Measurements from ENCODE around the gene TAS1R1.
"Not testable (repeated sequence)": the region's sequence is repeated elsewhere in the genome, so short reads cannot be mapped to it uniquely, and the experiment has no call there.

Gene TAS1R1

DNA sequence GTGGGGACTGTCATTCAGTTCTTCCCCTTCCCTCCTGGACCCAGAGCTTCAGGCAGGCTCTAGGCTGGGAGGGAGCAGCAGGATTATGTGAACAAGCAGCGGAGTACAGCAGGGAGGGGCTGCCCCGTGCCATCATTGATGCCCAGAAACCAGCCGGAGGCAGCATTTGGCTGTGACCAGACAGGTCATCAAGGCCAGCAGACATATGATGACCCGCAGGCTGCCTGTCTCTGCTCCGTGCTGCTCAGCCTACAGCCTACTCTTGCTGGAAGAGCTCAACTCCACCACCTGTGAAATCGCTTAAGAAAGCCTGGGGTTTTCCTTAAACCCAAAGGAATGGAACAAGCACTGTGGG, 42.6 kb downstream of the TAS1R1 start:
- TF ChIP-seq CTCF (IDR thresholded peaks at IDR 0.05; ENCODE audit: low read depth, low read length, poor library complexity, severe bottlenecking) = no peak
- TF ChIP-seq EZH2phosphoT487 (IDR thresholded peaks at IDR 0.05; ENCODE audit: borderline replicate concordance, low read length) = no peak
- H4K20me1 ChIP-seq (ENCODE audit: control insufficient read depth, insufficient read depth, low read depth, low read length) = peaks cover 10% of the 10 kb centered on the region; the same call in 1 of the 2 replicates
- no peaks in the 10 kb centered on the region for H3K9me2 ChIP-seq (replicated peaks; ENCODE audit: control insufficient read depth, low read length)
- no peaks in the 10 kb centered on the region for H3K9me3 ChIP-seq (ENCODE audit: control insufficient read depth, insufficient read depth, low read length)
- no peak overlapping the region for H3K4me2 ChIP-seq (ENCODE audit: low read length)
- H3K27ac ChIP-seq (ENCODE audit: low read depth, low read length) = no peak overlapping the region
- no peak overlapping the region for H3K4me3 ChIP-seq (ENCODE audit: low read length)
- H3F3A ChIP-seq (ENCODE audit: control insufficient read depth, insufficient read depth) = peaks cover 5% of the 10 kb centered on the region; the same call in 1 of the 2 replicates
- peaks cover 25% of the 10 kb centered on the region for H3K79me2 ChIP-seq (ENCODE audit: control insufficient read depth, low read length)
- H3K36me3 ChIP-seq (ENCODE audit: control insufficient read depth, low read length) = peaks cover 13% of the 10 kb centered on the region; the same call in 1 of the 2 replicates
- peaks cover 26% of the 10 kb centered on the region for H3K27me3 ChIP-seq (ENCODE audit: control insufficient read depth, low read length)
- H3K4me1 ChIP-seq (ENCODE audit: control insufficient read depth, low read length) = peaks cover 36% of the 10 kb centered on the region

DNA sequence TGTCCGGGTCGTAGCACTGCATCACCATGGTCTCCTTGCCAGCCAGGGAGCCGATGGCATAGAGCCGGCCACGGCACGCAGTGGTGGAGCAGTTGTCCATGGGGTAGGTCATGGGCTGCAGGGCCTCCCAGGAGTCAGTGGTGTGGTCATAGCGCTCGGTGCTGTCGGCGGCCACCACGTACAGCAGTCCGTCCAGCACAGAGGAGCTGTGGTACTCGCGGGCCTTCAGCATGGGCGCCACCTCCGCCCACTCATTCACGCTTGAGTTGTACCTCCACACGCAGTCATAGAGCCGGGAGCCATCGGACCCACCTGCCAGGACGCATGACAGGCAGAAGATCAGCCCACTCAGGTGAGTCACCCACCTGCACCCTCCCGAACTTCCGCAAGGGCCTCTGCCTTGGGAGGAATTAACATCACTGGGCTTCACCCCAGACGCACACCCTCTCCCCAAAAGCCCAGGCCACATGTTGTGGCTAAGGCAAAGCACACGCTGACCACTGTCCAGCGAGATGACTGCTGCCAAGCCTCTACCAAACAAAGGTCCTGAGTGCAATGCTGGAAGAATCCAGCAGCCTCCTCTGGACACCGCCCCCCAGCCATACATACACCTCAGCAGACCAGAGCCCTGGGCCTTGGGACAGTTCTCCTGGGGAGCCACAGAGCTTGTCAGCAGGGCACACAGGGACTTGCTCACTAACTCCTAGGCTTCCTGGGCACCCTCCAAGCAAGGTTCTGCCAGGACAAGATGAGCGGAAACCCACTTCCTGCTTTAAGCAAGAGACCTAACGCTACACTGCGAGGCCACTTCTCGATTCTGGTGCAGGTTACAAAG, 44.3 kb downstream of the TAS1R1 start:
- peaks cover 13% of the 10 kb centered on the region; the same call in 1 of the 2 replicates for H3K36me3 ChIP-seq (ENCODE audit: control insufficient read depth, low read length)
- H3K9me3 ChIP-seq (ENCODE audit: control insufficient read depth, insufficient read depth, low read length) = no peaks in the 10 kb centered on the region
- H3K27ac ChIP-seq (ENCODE audit: low read depth, low read length) = no peak overlapping the region
- no peak for TF ChIP-seq CTCF (IDR thresholded peaks at IDR 0.05; ENCODE audit: low read depth, low read length, poor library complexity, severe bottlenecking)
- no peak for TF ChIP-seq EZH2phosphoT487 (IDR thresholded peaks at IDR 0.05; ENCODE audit: borderline replicate concordance, low read length)
- H3F3A ChIP-seq (ENCODE audit: control insufficient read depth, insufficient read depth) = peaks cover 13% of the 10 kb centered on the region
- H3K27me3 ChIP-seq (ENCODE audit: control insufficient read depth, low read length) = peaks cover 41% of the 10 kb centered on the region
- no peaks in the 10 kb centered on the region for H3K9me2 ChIP-seq (replicated peaks; ENCODE audit: control insufficient read depth, low read length)
- H3K4me2 ChIP-seq (ENCODE audit: low read length) = peak overlapping the region; percentile 93
- peaks cover 45% of the 10 kb centered on the region for H3K4me1 ChIP-seq (ENCODE audit: control insufficient read depth, low read length)
- peak overlapping the region; percentile 59 for H3K4me3 ChIP-seq (ENCODE audit: low read length)
- peaks cover 25% of the 10 kb centered on the region for H3K79me2 ChIP-seq (ENCODE audit: control insufficient read depth, low read length)
- peaks cover 10% of the 10 kb centered on the region; the same call in 1 of the 2 replicates for H4K20me1 ChIP-seq (ENCODE audit: control insufficient read depth, insufficient read depth, low read depth, low read length)

DNA sequence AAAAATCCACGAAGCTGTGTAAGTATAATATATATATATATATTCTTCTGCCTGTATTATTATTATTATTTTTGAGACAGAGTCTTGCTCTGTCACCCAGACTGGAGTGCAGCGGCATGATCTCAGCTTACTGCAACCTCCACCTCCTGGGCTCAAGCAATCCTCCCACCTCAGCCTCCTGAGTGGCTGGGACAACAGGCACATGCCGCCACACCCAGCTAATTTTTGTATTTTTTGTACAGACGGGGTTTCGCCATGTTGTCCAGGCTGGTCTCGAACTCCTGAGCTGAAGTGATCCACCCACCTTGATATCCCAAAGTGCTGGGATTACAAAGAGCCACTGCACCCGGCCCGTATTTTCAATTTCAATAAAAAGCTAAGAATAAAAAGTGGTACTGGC, 44.9 kb downstream of the TAS1R1 start:
- H3K4me3 ChIP-seq (ENCODE audit: low read length) = peak overlapping the region; percentile 80
- H3K27ac ChIP-seq (ENCODE audit: low read depth, low read length); H3K9me3 ChIP-seq (ENCODE audit: control insufficient read depth, insufficient read depth, low read length); H3K9me2 ChIP-seq (replicated peaks; ENCODE audit: control insufficient read depth, low read length); H4K20me1 ChIP-seq (ENCODE audit: control insufficient read depth, insufficient read depth, low read depth, low read length): not testable (repeated sequence)
- H3K79me2 ChIP-seq (ENCODE audit: control insufficient read depth, low read length) = peaks cover 25% of the 10 kb centered on the region
- H3K4me2 ChIP-seq (ENCODE audit: low read length) = peak overlapping the region; percentile 93
- peaks cover 13% of the 10 kb centered on the region for H3F3A ChIP-seq (ENCODE audit: control insufficient read depth, insufficient read depth)
- H3K27me3 ChIP-seq (ENCODE audit: control insufficient read depth, low read length) = peaks cover 43% of the 10 kb centered on the region
- peaks cover 45% of the 10 kb centered on the region for H3K4me1 ChIP-seq (ENCODE audit: control insufficient read depth, low read length)
- H3K36me3 ChIP-seq (ENCODE audit: control insufficient read depth, low read length) = peaks cover 13% of the 10 kb centered on the region; the same call in 1 of the 2 replicates

DNA sequence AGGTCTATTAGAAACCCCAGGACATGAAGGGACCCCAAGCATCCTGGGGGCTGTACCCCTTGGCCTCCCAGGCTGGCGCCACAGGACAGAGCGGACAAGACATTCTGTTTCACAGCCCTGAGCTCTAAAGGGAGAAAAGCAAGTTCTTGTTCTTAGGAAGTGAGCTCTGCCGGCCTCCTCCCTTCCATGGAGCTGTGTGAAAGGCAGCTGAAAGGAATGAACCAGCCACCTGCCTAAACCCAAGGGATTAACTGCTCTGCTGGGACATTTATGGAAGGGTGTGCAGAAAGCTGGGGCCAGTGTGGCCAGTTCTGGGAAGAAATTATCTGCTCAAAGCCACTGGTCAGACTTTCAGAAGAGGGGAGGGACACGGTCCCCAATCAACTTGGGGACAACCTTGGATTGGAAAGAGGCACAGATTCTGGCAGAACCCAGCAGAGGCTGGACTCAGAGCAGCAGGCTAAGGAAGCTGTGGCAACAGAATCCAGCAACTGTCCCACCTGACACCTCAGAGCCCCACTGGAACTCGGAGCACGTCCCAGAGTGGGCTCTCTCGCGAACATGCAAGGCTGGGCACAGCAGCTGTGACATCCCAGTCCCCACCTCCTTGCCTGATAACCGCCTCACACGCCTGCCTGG, 45.4 kb downstream of the TAS1R1 start:
- Histone ChIP-seq H4K20me1 (ENCODE audit: control insufficient read depth, insufficient read depth, low read depth, low read length) (peaks cover 10% of the 10 kb centered on the region; the same call in 1 of the 2 replicates), H3K4me1 (ENCODE audit: control insufficient read depth, low read length) (peaks cover 45% of the 10 kb centered on the region), H3K79me2 (ENCODE audit: control insufficient read depth, low read length) (peaks cover 25% of the 10 kb centered on the region), H3K9me2 (replicated peaks; ENCODE audit: control insufficient read depth, low read length) (no peaks in the 10 kb centered on the region), H3K36me3 (ENCODE audit: control insufficient read depth, low read length) (peaks cover 10% of the 10 kb centered on the region; the same call in 1 of the 2 replicates), H3K27me3 (ENCODE audit: control insufficient read depth, low read length) (peaks cover 43% of the 10 kb centered on the region), H3F3A (ENCODE audit: control insufficient read depth, insufficient read depth) (peaks cover 10% of the 10 kb centered on the region), H3K27ac (ENCODE audit: low read depth, low read length) (no peak overlapping the region), H3K4me2 (ENCODE audit: low read length) (peak overlapping the region; percentile 93), H3K4me3 (ENCODE audit: low read length) (peak overlapping the region; percentile 80), H3K9me3 (ENCODE audit: control insufficient read depth, insufficient read depth, low read length) (no peaks in the 10 kb centered on the region)
- no peak for TF ChIP-seq CTCF (IDR thresholded peaks at IDR 0.05; ENCODE audit: low read depth, low read length, poor library complexity, severe bottlenecking)
- no peak for TF ChIP-seq EZH2phosphoT487 (IDR thresholded peaks at IDR 0.05; ENCODE audit: borderline replicate concordance, low read length)
